Mucosa of descending colon (tissue), 3 donors: ENCODE data around the gene TOX2. TPM values are rescaled to one million over a fixed set of nuclear protein-coding genes. Genes with fewer than 3 reads are reported as not detected.

Experiments used
- ATAC-seq: fragments of 200-7000 bp; cut with Tn5 transposase; one replicate; pipeline ENCODE4 v1.9.1; 2020; ENCODE audit warnings: mild to moderate bottlenecking, moderate library complexity
- DNase-seq, 3 donors: peaks; one replicate each; pipeline ENCODE4 v3.0.0-alpha.2; 2020
- H3K36me3 ChIP-seq: fragments of 200-600 bp; one replicate; pipeline ENCODE4 v1.8.0; 2021; ENCODE audit warnings: low read depth, mild to moderate bottlenecking
- H3K4me1 ChIP-seq: fragments of 200-600 bp; one replicate; pipeline ENCODE4 v1.8.0; 2021; ENCODE audit warnings: low read depth, mild to moderate bottlenecking
- H3K4me3 ChIP-seq: fragments of 200-600 bp; one replicate; pipeline ENCODE4 v1.8.0; 2021; ENCODE audit warnings: mild to moderate bottlenecking
- H3K9me3 ChIP-seq: fragments of 200-600 bp; one replicate; pipeline ENCODE4 v1.8.0; 2021; ENCODE audit warnings: mild to moderate bottlenecking
- intact Hi-C, 2 donors: fragments of 100-400 bp; cut with DNase I in 1 of 2; cut with micrococcal nuclease in 1 of 2; formaldehyde crosslinking; loops; one replicate each; pipeline versions ENCODE4 v1.11.0 to v1.11.1; 2022; cut with DNase I, micrococcal nuclease
- total RNA-seq, 3 donors: library from RNA; stranded (reverse); fragmentation: NEBNext Ultra II Directional in 2 of 3; extraction: Animal tissue kit (Norgen Biotek cat#: 25700) in 2 of 3; gene quantifications; one replicate each; pipeline versions ENCODE4 v1.2.1 to v1.2.4, GENCODE V29; 2021 to 2023
- TF ChIP-seq, protein P1 (sequence below): fragments of 200-600 bp; IDR thresholded peaks from one replicate; pipeline ENCODE4 v1.8.0; 2022; ENCODE audit warnings: antibody characterized with exemption, mild to moderate bottlenecking
- donor health status: DM: no; HTN: no; CAD: no; lungs with moderate emphysema.
- donor health status: DM: no; HTN: no; CAD: no.
- donor health status: DM: no; HTN: yes; CAD: no.

The TOX2 gene
- total RNA-seq, 3 donors from 2014 or later: 2.9 to 6.1 (median 5.5) TPM

DNA sequence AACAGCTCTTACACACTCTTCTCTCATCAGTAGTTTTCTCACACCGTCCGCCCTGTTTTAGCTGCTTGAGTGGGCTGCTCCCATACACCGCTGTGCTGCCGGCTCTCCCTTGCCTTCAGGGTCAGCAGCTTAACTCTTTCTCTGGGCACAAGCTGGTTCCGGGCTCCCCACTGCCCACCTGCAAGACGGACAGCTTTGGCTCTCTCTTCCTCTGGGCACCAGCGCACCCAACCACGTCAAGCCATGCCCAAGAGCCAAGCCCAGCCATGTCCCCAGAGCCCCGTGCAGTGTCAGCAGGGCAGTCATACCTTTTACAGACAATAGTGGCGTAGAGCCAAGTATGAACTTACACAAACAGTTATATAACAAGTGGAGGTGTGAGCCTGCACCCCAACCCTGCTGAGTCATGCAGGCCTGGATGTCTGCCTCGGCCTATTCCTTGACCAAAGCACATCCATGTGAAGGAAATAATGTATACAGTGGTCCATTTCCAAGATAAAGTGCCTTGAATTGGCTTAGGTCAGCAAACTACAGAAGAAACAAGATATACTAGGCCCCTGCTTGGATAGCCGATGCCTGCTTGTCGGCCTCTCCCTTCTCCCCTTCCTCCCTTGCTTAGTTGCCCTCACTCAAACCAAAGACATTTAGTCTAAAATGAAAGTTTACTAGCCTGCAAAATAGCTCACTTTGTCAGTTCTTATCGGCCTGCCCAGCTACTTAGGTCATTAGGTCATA, 183.0 kb downstream of the TOX2 start:
- no peak for DNase-seq
- no peaks in the 10 kb centered on the region for H3K9me3 ChIP-seq
- TF ChIP-seq, protein P1, sequence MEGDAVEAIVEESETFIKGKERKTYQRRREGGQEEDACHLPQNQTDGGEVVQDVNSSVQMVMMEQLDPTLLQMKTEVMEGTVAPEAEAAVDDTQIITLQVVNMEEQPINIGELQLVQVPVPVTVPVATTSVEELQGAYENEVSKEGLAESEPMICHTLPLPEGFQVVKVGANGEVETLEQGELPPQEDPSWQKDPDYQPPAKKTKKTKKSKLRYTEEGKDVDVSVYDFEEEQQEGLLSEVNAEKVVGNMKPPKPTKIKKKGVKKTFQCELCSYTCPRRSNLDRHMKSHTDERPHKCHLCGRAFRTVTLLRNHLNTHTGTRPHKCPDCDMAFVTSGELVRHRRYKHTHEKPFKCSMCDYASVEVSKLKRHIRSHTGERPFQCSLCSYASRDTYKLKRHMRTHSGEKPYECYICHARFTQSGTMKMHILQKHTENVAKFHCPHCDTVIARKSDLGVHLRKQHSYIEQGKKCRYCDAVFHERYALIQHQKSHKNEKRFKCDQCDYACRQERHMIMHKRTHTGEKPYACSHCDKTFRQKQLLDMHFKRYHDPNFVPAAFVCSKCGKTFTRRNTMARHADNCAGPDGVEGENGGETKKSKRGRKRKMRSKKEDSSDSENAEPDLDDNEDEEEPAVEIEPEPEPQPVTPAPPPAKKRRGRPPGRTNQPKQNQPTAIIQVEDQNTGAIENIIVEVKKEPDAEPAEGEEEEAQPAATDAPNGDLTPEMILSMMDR: no peak
- H3K4me1 ChIP-seq: no peaks in the 10 kb centered on the region
- intact Hi-C loops: no loop called here
- ATAC-seq: peak; percentile 18
- H3K4me3 ChIP-seq: no peak overlapping the region
- no peaks in the 10 kb centered on the region for H3K36me3 ChIP-seq

DNA sequence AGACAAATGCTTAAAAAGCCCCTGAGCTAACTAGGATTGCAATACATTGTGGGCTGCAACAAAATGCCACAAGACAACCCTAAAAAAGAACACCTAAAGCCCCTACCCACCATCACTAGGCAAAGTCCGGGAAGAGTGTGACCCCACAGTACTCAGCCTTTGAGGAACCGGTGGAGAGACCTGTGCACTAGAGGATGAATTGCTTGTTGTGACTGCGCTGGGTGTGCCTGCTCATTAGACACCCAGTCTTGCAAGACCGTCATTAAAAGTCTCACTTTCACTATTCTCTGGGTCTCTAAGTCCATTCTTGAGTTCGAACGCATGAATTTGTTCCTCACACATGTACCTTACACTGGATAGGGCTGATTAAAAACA, 183.6 kb downstream of the TOX2 start:
- H3K4me3 ChIP-seq: no peak overlapping the region
- H3K36me3 ChIP-seq: no peaks in the 10 kb centered on the region
- intact Hi-C loops: no loop called here
- no peaks in the 10 kb centered on the region for H3K4me1 ChIP-seq
- no peaks in the 10 kb centered on the region for H3K9me3 ChIP-seq
- TF ChIP-seq, protein P1: no peak
- ATAC-seq (no peak), DNase-seq (no peak)

DNA sequence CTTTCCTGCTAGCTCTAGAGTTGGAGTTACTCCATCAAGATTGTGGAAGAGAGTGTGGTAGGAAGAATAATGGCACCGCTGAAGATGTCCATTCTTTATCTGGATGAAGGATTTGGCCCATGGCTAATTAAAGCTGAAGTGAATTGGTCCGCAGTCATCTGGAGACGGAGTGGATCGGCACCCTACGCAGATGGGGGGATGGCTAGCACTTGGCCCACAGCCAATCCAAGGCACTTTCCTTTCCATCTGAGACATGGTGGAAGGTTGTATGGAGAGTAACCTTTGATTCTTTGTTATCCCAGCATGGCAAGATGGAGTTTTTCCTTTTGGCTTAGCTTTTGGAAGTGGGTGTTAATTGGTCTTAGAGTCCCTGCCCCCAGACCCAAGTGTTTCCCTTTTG, 184.0 kb downstream of the TOX2 start:
- DNase-seq (no peak), ATAC-seq (no peak)
- Histone ChIP-seq H3K4me1 (no peaks in the 10 kb centered on the region), H3K4me3 (no peak overlapping the region), H3K9me3 (no peaks in the 10 kb centered on the region), H3K36me3 (no peaks in the 10 kb centered on the region)
- intact Hi-C loops: no loop called here
- TF ChIP-seq, protein P1: no peak

DNA sequence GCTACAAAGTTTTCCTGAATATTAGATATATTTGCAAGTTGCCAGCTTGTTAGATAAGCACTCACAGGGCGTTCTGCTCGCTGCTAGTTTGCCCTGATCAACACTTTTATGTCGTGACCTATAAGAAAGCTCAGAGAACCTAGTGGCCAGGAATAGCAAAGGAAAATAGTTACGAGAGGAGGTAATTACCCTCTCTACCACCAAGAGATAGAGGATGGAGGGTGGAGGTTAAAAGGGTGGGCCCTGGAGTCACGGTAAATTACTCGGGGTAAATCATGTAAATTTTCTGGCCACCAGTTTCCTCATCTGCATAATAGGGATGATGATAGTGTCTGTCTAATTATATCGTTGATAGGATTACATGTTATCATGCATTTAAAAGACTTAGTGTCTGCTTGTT, 185.2 kb downstream of the TOX2 start:
- intact Hi-C loops: no loop called here
- no peaks in the 10 kb centered on the region for H3K4me1 ChIP-seq
- no peaks in the 10 kb centered on the region for H3K36me3 ChIP-seq
- ATAC-seq: no peak
- H3K4me3 ChIP-seq: no peak overlapping the region
- TF ChIP-seq, protein P1: no peak
- DNase-seq: no peak
- H3K9me3 ChIP-seq: no peaks in the 10 kb centered on the region

DNA sequence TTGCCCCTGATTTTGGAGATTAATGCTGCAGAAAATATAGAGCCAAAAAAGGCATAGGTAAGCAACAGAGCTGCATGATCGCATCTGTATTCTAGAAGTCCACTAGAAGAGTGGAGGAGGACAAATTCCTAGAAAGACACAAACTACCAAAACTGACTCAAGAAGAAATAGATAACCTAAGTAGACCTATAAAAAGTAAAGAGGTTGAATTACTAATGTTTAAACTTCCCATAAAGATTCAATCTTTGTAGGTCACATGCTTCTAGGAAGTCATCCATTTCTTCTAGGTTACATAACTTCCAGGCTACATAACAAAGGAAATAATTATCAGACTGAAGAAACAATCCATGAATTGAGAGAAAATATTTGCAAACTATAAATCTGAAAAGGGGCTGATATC, 187.9 kb downstream of the TOX2 start:
- DNase-seq (no peak), ATAC-seq (no peak)
- TF ChIP-seq, protein P1: no peak
- H3K4me1 ChIP-seq: no peaks in the 10 kb centered on the region
- no peaks in the 10 kb centered on the region for H3K36me3 ChIP-seq
- intact Hi-C loops: no loop called here
- H3K4me3 ChIP-seq: no peak overlapping the region
- peaks cover under 1% of the 10 kb centered on the region for H3K9me3 ChIP-seq
